Fibroblast of lung (primary cell): ENCODE measurements around the gene STK10. TPM values are rescaled to one million over a fixed set of nuclear protein-coding genes. Genes with fewer than 3 reads are reported as not detected.

Experiments
- DNase-seq, 2 donors: peaks; one replicate each; pipeline versions ENCODE4 v3.0.0 to v3.0.0-alpha.2; 2010; ENCODE audit warnings: low read depth in 2 of 2
- H2AFZ ChIP-seq: 2 replicates; pipeline ENCODE4 v1.5.1; 2012; ENCODE audit warnings: low read length, control low read depth, inconsistent platforms
- H3K27ac ChIP-seq: 2 replicates; pipeline ENCODE4 v1.5.1; 2011; ENCODE audit warnings: low read length, control low read depth; ENCODE audit not compliant: insufficient read depth
- H3K27me3 ChIP-seq: 2 replicates; pipeline ENCODE4 v1.5.1; 2011; ENCODE audit warnings: mild to moderate bottlenecking, low read length; ENCODE audit not compliant: control insufficient read depth, insufficient read depth
- H3K36me3 ChIP-seq: 2 replicates; pipeline ENCODE4 v1.5.1; 2011; ENCODE audit warnings: low read length; ENCODE audit not compliant: control insufficient read depth, insufficient read depth
- H3K4me1 ChIP-seq: 2 replicates; pipeline ENCODE4 v1.5.1; 2011; ENCODE audit warnings: low read length; ENCODE audit not compliant: control insufficient read depth, insufficient read depth; ENCODE audit errors: extremely low read depth
- H3K4me2 ChIP-seq: 2 replicates; pipeline ENCODE4 v1.5.1; 2011; ENCODE audit warnings: low read length, control low read depth; ENCODE audit not compliant: insufficient read depth; ENCODE audit errors: extremely low read depth
- H3K4me3 ChIP-seq, 4 experiments: fragments of 200-600 bp in 1 of 4; sonication (generic) in 1 of 4; replicated peaks in 1 of 4; 2 replicates each; pipeline ENCODE4 v1.5.1; 2011 to 2016; ENCODE audit warnings: low read length in 4 of 4, low read depth in 3 of 4, mild to moderate bottlenecking in 3 of 4, control low read depth in 2 of 4, inconsistent platforms in 1 of 4, mixed read lengths in 1 of 4; ENCODE audit not compliant: insufficient read depth in 1 of 4; ENCODE audit errors: control extremely low read depth in 1 of 4
- H3K79me2 ChIP-seq: 2 replicates; pipeline ENCODE4 v1.5.1; 2012; ENCODE audit warnings: mild to moderate bottlenecking, low read length, inconsistent platforms; ENCODE audit not compliant: control insufficient read depth, insufficient read depth
- H3K9ac ChIP-seq: 2 replicates; pipeline ENCODE4 v1.5.1; 2011; ENCODE audit warnings: mild to moderate bottlenecking, low read length, control low read depth; ENCODE audit not compliant: insufficient read depth
- H3K9me3 ChIP-seq: 2 replicates; pipeline ENCODE4 v1.5.1; 2012; ENCODE audit warnings: low read depth, low read length; ENCODE audit not compliant: control insufficient read depth, insufficient read depth
- H4K20me1 ChIP-seq: 2 replicates; pipeline ENCODE4 v1.5.1; 2011; ENCODE audit warnings: low read length; ENCODE audit not compliant: control insufficient read depth, insufficient read depth; ENCODE audit errors: extremely low read depth
- CTCF ChIP-seq, 2 donors: IDR thresholded peaks in 1 of 2; conservative IDR thresholded peaks in 1 of 2; 1 replicate in 1 of 2; 2 replicates in 1 of 2; pipeline ENCODE4 v1.5.1; 2011 to 2012; ENCODE audit warnings: low read length in 2 of 2, control low read depth in 1 of 2, inconsistent platforms in 1 of 2, low read depth in 1 of 2, mild to moderate bottlenecking in 1 of 2
- EZH2 ChIP-seq: IDR thresholded peaks from 2 replicates; pipeline ENCODE4 v1.5.1; 2012; ENCODE audit warnings: low read length, control low read depth, mild to moderate bottlenecking; ENCODE audit errors: missing control alignments
- polyA plus RNA-seq, 2 donors: library from polyadenylated mRNA; depleted of rRNA in 1 of 2; stranded (reverse) in 1 of 2; unstranded in 1 of 2; fragments of >200 nt; gene quantifications; 2 replicates each; pipeline ENCODE4 v1.2.1, GENCODE V29; 2011 to 2012; ENCODE audit warnings: missing spikeins in 1 of 2
- total RNA-seq: library from RNA; depleted of rRNA; stranded (reverse); fragments of >200 nt; gene quantifications from 2 replicates; pipeline ENCODE4 v1.2.1, GENCODE V29; 2014

The STK10 gene
- total and polyA plus RNA-seq, 2 donors (not counting 1 experiment from before 2014, with no cell fraction given), result 8.9 to 16.0 TPM

DNA sequence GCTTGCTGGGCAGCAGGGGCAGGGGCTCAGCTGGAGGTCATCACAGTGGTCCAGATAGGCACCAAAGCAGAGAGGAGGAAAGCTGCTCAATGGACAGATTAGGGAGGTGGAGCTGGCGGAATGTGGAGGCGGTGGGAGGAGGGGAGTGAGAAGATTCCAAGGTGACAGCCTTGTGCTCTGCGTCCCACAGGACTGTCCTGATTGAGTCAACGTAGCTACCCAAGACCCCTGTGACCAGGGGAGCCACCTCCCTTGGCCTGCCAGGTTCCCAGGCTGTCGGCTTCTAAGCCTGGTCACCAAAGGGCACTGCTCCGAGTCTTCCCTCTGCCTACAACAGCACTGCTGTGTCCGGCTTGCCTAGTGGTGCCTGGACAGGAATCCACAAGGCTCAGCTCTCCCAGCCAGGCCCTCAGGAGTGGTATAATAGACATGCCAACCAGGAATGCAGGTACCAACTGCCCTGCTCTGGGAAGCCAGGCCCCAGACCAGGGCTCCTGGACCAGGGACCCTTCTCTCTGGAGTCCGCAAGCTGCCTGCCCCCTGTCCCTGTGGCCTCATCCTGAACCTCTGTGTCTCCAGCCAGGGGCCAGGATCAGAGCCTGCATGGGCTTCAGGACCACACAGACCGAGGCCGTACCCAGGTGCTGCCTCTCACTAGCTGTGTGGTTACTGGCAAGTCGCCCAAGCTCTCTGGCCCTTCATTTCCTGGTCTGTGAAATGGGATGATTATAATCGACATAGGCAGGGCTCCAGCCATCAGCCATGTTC, 67.9 kb downstream of the STK10 start:
- DNase-seq, result no peak
- no peak overlapping the region for H3K4me2 ChIP-seq
- H3K9ac ChIP-seq, result no peak overlapping the region
- H4K20me1 ChIP-seq, result no peaks in the 10 kb centered on the region
- no peaks in the 10 kb centered on the region for H3K27me3 ChIP-seq
- no peak for TF ChIP-seq EZH2
- TF ChIP-seq CTCF (conservative IDR thresholded peaks at IDR 0.05 in 1 of 2, IDR thresholded peaks at IDR 0.05 in 1 of 2; ENCODE audit: low read depth in 1 of 2, low read length in 2 of 2), result no peak
- peaks cover 4% of the 10 kb centered on the region for H3K36me3 ChIP-seq
- H3K79me2 ChIP-seq, result no peaks in the 10 kb centered on the region
- H3K27ac ChIP-seq, result no peak overlapping the region
- no peaks in the 10 kb centered on the region for H3K9me3 ChIP-seq
- H3K4me3 ChIP-seq, result no peak overlapping the region
- H3K4me1 ChIP-seq, result peaks cover 2% of the 10 kb centered on the region
- H2AFZ ChIP-seq, result no peak overlapping the region

GRCh38 chr5:172118891-172119290, 69.1 kb downstream of the STK10 start:
- TF ChIP-seq EZH2, result no peak
- no peak for TF ChIP-seq CTCF (conservative IDR thresholded peaks at IDR 0.05 in 1 of 2, IDR thresholded peaks at IDR 0.05 in 1 of 2; ENCODE audit: low read depth in 1 of 2, low read length in 2 of 2)
- no peak overlapping the region for H3K9ac ChIP-seq
- no peaks in the 10 kb centered on the region for H3K79me2 ChIP-seq
- H2AFZ ChIP-seq, result no peak overlapping the region
- no peak for DNase-seq
- no peaks in the 10 kb centered on the region for H3K27me3 ChIP-seq
- H3K4me3 ChIP-seq, result no peak overlapping the region
- H4K20me1 ChIP-seq, result no peaks in the 10 kb centered on the region
- peaks cover 4% of the 10 kb centered on the region for H3K36me3 ChIP-seq
- no peak overlapping the region for H3K4me2 ChIP-seq
- H3K27ac ChIP-seq, result no peak overlapping the region
- H3K9me3 ChIP-seq, result no peaks in the 10 kb centered on the region
- peaks cover 2% of the 10 kb centered on the region for H3K4me1 ChIP-seq

- H3K9ac ChIP-seq, result no peak overlapping the region
- H3K4me1 ChIP-seq, result no peaks in the 10 kb centered on the region
- no peak for DNase-seq
- no peak overlapping the region for H2AFZ ChIP-seq
- TF ChIP-seq EZH2 (no peak), CTCF (conservative IDR thresholded peaks at IDR 0.05 in 1 of 2, IDR thresholded peaks at IDR 0.05 in 1 of 2; ENCODE audit: low read depth in 1 of 2, low read length in 2 of 2) (no peak)
- H3K36me3 ChIP-seq, result peaks cover 4% of the 10 kb centered on the region
- H3K4me2 ChIP-seq, result no peak overlapping the region
- H3K27me3 ChIP-seq, result no peaks in the 10 kb centered on the region
- no peak overlapping the region for H3K27ac ChIP-seq
- no peak overlapping the region for H3K4me3 ChIP-seq
- no peaks in the 10 kb centered on the region for H4K20me1 ChIP-seq
- H3K79me2 ChIP-seq, result no peaks in the 10 kb centered on the region
- no peaks in the 10 kb centered on the region for H3K9me3 ChIP-seq
These were observed 69.9 kb downstream of the STK10 start for GRCh38 chr5:172117977-172118701.
